T-cell (primary cell): Measurements from ENCODE around the gene MAP2K5. TPM values are rescaled to one million over a fixed set of nuclear protein-coding genes. Genes with fewer than 3 reads are reported as not detected.

Experiments
- ATAC-seq, 4 experiments: fragments of 200-7000 bp in 3 of 4; fragments of 150-1000 bp in 1 of 4; cut with Tn5 transposase; replicated peaks in 1 of 4; 1 replicate in 3 of 4; 2 replicates in 1 of 4; pipeline ENCODE4 v1.10.0; 2021; ENCODE audit warnings: moderate library complexity in 3 of 4, mild to moderate bottlenecking in 2 of 4, moderate number of reproducible peaks in 1 of 4
- CTCF ChIA-PET, 2 donors: fragments of 300-600 bp; sonication (Branson Sonifier 250); formaldehyde crosslinking; loops; one replicate each; lab custom pipeline; 2022; ENCODE audit warnings: antibody characterized with exemption in 2 of 2; lab: Charles Lee
- POLR2A ChIA-PET, 2 donors: fragments of 300-600 bp; sonication (Branson Sonifier 250); formaldehyde crosslinking; loops; one replicate each; lab custom pipeline; 2022; ENCODE audit warnings: antibody characterized with exemption in 2 of 2; lab: Charles Lee
- DNase-seq, 35 experiments: peaks; one replicate each; pipeline versions ENCODE4 v3.0.0 to v3.0.0-alpha.2; 2013 to 2023
- H3K27ac ChIP-seq: one replicate; pipeline ENCODE4 v1.5.1; 2013; ENCODE audit warnings: low read length
- H3K27me3 ChIP-seq, 2 experiments: replicated peaks in 1 of 2; 1 replicate in 1 of 2; 2 replicates in 1 of 2; pipeline versions ENCODE4 v1.6.1 to v1.7.0; 2013; ENCODE audit warnings: low read length in 1 of 2, mixed read lengths in 1 of 2; ENCODE audit not compliant: control insufficient read depth in 2 of 2, insufficient read depth in 2 of 2; ENCODE audit errors: extremely low read depth in 1 of 2
- H3K36me3 ChIP-seq, 2 donors: 1 replicate in 1 of 2; 2 replicates in 1 of 2; pipeline versions ENCODE4 v1.6.1 to v1.7.0; 2013; ENCODE audit warnings: low read length in 1 of 2; ENCODE audit not compliant: control insufficient read depth in 2 of 2, insufficient read depth in 1 of 2; ENCODE audit errors: extremely low read depth in 1 of 2
- H3K4me1 ChIP-seq, 2 experiments: 1 replicate in 1 of 2; 2 replicates in 1 of 2; pipeline versions ENCODE4 v1.6.1 to v1.7.0; 2013; ENCODE audit warnings: low read length in 2 of 2, mixed read lengths in 1 of 2; ENCODE audit not compliant: insufficient read depth in 2 of 2, control insufficient read depth in 1 of 2; ENCODE audit errors: extremely low read depth in 1 of 2
- H3K4me3 ChIP-seq, 2 donors: 1 replicate in 1 of 2; 2 replicates in 1 of 2; pipeline versions ENCODE4 v1.5.1 to v1.7.0; 2013; ENCODE audit warnings: mild to moderate bottlenecking in 2 of 2, low read length in 1 of 2, moderate library complexity in 1 of 2; ENCODE audit not compliant: control insufficient read depth in 1 of 2; ENCODE audit errors: extremely low read depth in 1 of 2
- H3K9me3 ChIP-seq: 2 replicates; pipeline ENCODE4 v1.7.0; 2013
- H3K27ac Mint-ChIP-seq, 2 donors: one replicate each; pipeline ENCODE4 v1.8.0; 2020 to 2021; ENCODE audit warnings: mild to moderate bottlenecking in 2 of 2, mixed read lengths in 2 of 2
- H3K27me3 Mint-ChIP-seq, 2 donors: one replicate each; pipeline ENCODE4 v1.8.0; 2021 to 2022; ENCODE audit warnings: mixed read lengths in 2 of 2
- H3K36me3 Mint-ChIP-seq: one replicate; pipeline ENCODE4 v1.8.0; 2021; ENCODE audit warnings: mixed read lengths
- H3K4me1 Mint-ChIP-seq, 3 donors: one replicate each; pipeline ENCODE4 v1.8.0; 2020 to 2022; ENCODE audit warnings: mixed read lengths in 3 of 3, mild to moderate bottlenecking in 1 of 3
- H3K4me3 Mint-ChIP-seq, 3 donors: one replicate each; pipeline ENCODE4 v1.8.0; 2020 to 2022; ENCODE audit warnings: mild to moderate bottlenecking in 3 of 3, mixed read lengths in 3 of 3, moderate library complexity in 3 of 3
- H3K9me3 Mint-ChIP-seq, 3 donors: one replicate each; pipeline ENCODE4 v1.8.0; 2020 to 2022; ENCODE audit warnings: mixed read lengths in 3 of 3
- WGBS: methylation state at CpG from one replicate; pipeline ENCODE4 v1.1.5; 2013; ENCODE audit warnings: missing lambda C conversion rate; ENCODE audit not compliant: insufficient coverage; 5-methylcytosine and 5-hydroxymethylcytosine counted together
- total RNA-seq, 35 experiments: library from RNA in 6 of 35; stranded (reverse) in 6 of 35; fragments of 120-200 nt in 1 of 35; gene quantifications; one replicate each; pipeline versions ENCODE4 v1.2.1 to v1.2.4 and lab custom pipeline; 2013 to 2026

Gene MAP2K5
- total RNA-seq, 5 donors from 2014 or later (not counting 1 experiment from before 2014, with no cell fraction given) = 24.5 to 35.5 (median 28.5) TPM

DNA sequence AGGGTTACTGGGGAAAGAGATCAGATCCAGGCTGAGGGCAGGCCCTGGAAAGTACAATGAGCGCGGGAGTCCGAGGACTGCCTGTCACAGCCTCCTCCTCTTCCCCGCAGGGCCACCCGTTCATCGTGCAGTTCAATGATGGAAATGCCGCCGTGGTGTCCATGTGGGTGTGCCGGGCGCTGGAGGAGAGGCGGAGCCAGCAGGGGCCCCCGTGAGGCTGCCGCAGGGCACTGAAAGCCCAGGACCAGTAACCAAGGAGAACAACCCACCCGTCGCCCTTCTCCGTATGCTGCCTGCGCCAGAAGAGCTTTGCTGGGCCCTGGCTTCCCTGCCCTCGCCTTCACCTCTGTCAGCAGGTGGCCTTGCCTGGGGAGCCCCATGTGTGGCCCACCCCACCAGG, 264.0 kb downstream of the MAP2K5 start:
- Mint-ChIP-seq H3K27me3 (no peaks in the 10 kb centered on the region), H3K9me3 (no peaks in the 10 kb centered on the region), H3K27ac (no peak overlapping the region), H3K36me3 (peaks cover 36% of the 10 kb centered on the region), H3K4me3 (no peak overlapping the region), H3K4me1 (no peaks in the 10 kb centered on the region)
- Histone ChIP-seq H3K9me3 (no peaks in the 10 kb centered on the region), H3K27ac (no peak overlapping the region), H3K36me3 (no peaks in the 10 kb centered on the region), H3K27me3 (peaks cover 0 to 5% of the 10 kb centered on the region in 2 experiments), H3K4me3 (no peak overlapping the region), H3K4me1 (no peaks in the 10 kb centered on the region)
- WGBS = 88% methylated on average over 11 of the region's 18 CpGs
- ChIA-PET POLR2A (no interaction called here), CTCF (no interaction called here)
- DNase-seq (peak in 1 of 35 experiments; percentile 3), ATAC-seq (no peak)

DNA sequence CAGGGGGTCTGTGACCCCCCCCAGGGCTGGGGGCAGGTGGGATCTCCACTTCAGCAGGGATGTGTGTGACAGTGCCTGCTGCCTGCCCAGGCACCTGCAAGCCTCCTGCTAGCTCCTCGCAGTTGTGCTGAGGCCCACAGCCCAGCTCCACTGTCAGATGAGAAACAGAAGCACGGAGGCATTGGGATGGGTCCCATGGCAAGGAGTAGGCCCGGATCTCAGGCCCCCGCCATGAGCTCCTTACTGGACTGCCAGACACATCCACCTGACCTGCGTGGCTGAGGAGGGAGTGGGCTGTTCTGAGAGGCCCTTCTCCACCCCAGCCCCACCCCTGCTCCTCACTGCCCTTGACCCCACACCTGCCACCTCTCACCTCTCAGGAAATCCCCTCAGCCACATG, 264.6 kb downstream of the MAP2K5 start:
- Mint-ChIP-seq H3K4me3 (no peak overlapping the region), H3K36me3 (peaks cover 37% of the 10 kb centered on the region), H3K27me3 (no peaks in the 10 kb centered on the region)

DNA sequence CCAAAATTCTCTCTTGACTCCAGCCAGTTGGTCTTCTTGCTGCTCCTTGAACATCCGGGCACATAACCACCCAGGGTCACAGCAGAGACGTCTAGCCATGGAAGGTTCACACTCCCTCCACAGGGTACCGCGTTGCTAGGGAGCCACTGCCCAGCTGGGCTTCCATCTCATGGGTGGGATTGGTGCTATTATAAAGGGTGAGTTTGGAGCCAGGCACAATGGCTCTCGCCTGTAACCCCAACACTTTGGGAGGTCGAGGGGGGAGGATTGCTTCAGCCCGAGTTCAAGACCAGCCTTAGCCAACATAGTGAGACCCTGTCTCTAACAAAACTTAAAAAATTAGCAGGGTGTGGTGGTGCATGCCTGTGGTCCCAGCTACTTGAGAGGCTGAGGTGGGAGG, 265.3 kb downstream of the MAP2K5 start:
- H3K27me3 ChIP-seq = peaks cover 0 to 7% of the 10 kb centered on the region in 2 experiments
- CTCF ChIA-PET = no interaction called here
- no peak overlapping the region for H3K4me3 ChIP-seq
- H3K36me3 ChIP-seq = no peaks in the 10 kb centered on the region
- Mint-ChIP-seq H3K9me3 (no peaks in the 10 kb centered on the region), H3K36me3 (peaks cover 35% of the 10 kb centered on the region), H3K4me1 (no peaks in the 10 kb centered on the region), H3K27ac (no peak overlapping the region), H3K27me3 (no peaks in the 10 kb centered on the region), H3K4me3 (no peak overlapping the region)
- ATAC-seq = no peak
- no peak for DNase-seq
- no peak overlapping the region for H3K27ac ChIP-seq
- POLR2A ChIA-PET = no interaction called here
- H3K9me3 ChIP-seq = no peaks in the 10 kb centered on the region
- WGBS = 80% methylated on average over 1 of the region's 7 CpGs
- H3K4me1 ChIP-seq = no peaks in the 10 kb centered on the region

More for the DNA sequence above, 264.6 kb downstream of the MAP2K5 start:
- 100% methylated on average over 1 of the region's 5 CpGs for WGBS
- ChIA-PET CTCF (no interaction called here), POLR2A (no interaction called here)
- peak in 1 of 35 experiments; percentile 0 for DNase-seq
- no peak for ATAC-seq
- no peaks in the 10 kb centered on the region for H3K9me3 ChIP-seq
- no peaks in the 10 kb centered on the region for H3K9me3 Mint-ChIP-seq
- H3K27me3 ChIP-seq = peaks cover 0 to 7% of the 10 kb centered on the region in 2 experiments
- H3K4me1 Mint-ChIP-seq = no peaks in the 10 kb centered on the region
- no peaks in the 10 kb centered on the region for H3K36me3 ChIP-seq
- H3K4me1 ChIP-seq = no peaks in the 10 kb centered on the region
- no peak overlapping the region for H3K4me3 ChIP-seq
- H3K27ac ChIP-seq = no peak overlapping the region
- no peak overlapping the region for H3K27ac Mint-ChIP-seq

DNA sequence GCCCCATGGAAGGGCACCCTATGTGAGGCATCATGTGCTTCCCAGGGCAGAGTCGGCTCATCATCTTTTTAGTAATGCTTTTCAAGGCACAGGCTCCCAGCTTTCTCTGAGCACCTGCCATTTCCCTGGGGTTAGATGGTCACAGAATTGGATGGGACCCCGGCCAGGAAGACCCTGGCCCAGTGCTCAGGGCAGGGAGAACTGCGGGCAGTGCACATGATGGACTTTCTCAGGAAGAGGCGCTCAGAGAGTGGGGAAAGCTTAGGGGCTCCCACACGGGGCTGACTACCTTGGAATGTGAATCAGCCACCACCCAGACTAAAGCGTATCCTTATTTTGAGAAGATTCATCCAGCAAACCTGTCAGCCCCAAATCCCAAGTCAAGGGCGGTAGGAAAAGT, 266.3 kb downstream of the MAP2K5 start:
- Mint-ChIP-seq H3K36me3 (peaks cover 35% of the 10 kb centered on the region), H3K4me1 (no peaks in the 10 kb centered on the region), H3K4me3 (no peak overlapping the region), H3K27me3 (no peaks in the 10 kb centered on the region), H3K27ac (no peak overlapping the region), H3K9me3 (no peaks in the 10 kb centered on the region)
- Histone ChIP-seq H3K27ac (no peak overlapping the region), H3K4me1 (no peaks in the 10 kb centered on the region), H3K36me3 (no peaks in the 10 kb centered on the region), H3K4me3 (no peak overlapping the region), H3K9me3 (no peaks in the 10 kb centered on the region), H3K27me3 (peaks cover 0 to 7% of the 10 kb centered on the region in 2 experiments)
- 85% methylated on average over 7 of the region's 7 CpGs for WGBS
- ChIA-PET POLR2A (no interaction called here), CTCF (no interaction called here)
- peak in 2 of 35 experiments; percentile 1 to 17 for DNase-seq
- ATAC-seq = no peak

DNA sequence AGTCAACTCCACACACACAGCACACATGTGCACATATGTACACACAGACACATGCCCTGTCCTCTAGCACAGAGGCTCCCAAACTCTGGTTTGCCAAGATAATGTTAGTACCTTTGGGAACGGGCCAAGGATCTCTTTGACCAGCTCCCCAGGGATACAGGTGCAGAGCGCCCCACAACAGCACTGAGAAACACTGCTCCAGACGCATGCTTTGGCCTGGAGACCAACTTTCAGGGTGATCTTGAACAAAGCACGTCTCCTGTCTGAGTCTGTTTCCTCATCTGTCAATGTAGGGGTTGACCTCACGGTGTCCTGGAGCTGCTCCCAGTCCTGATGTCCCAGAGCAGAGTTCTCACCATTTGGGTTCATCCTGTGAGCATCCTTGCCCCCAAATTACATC, 266.9 kb downstream of the MAP2K5 start:
- Mint-ChIP-seq H3K36me3 (peaks cover 33% of the 10 kb centered on the region), H3K4me1 (no peaks in the 10 kb centered on the region), H3K4me3 (no peak overlapping the region), H3K27me3 (no peaks in the 10 kb centered on the region), H3K9me3 (no peaks in the 10 kb centered on the region), H3K27ac (no peak overlapping the region)
- 86% methylated on average over 5 of the region's 5 CpGs for WGBS
- Histone ChIP-seq H3K4me3 (no peak overlapping the region), H3K36me3 (no peaks in the 10 kb centered on the region), H3K27ac (no peak overlapping the region), H3K27me3 (peaks cover 0 to 7% of the 10 kb centered on the region in 2 experiments), H3K4me1 (no peaks in the 10 kb centered on the region), H3K9me3 (no peaks in the 10 kb centered on the region)
- DNase-seq = peak in 2 of 35 experiments; percentile 1 to 23
- no peak for ATAC-seq
- ChIA-PET CTCF (interaction anchor here in 1 of 2 donors (0.7 kb wide), 1 partner anchor 286 kb away, joined by 3 read pairs; no protein-coding TSS in a partner anchor), POLR2A (no interaction called here)

DNA sequence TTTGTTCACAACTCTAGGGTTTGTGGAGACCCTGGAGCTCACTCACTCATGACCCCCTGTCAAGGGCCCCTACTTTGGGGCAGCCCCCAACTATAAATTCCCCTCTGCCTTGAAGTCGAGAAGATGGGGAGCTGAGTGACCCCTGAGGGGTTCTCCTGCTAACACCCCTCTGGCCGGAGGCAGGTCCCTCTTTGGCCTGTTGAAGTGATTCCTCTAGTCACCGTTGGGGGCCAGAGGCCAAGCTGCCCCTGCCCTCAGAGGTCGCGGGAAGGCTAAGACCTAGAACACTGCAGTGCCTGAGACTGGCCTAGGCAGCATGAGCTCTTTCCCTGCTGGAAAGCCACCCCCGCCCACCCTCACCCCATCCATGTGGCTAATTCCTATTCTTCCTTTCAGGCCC, 267.4 kb downstream of the MAP2K5 start:
- ChIA-PET POLR2A (no interaction called here), CTCF (interaction anchor here in 1 of 2 donors (0.7 kb wide), 1 partner anchor 286 kb away, joined by 3 read pairs; no protein-coding TSS in a partner anchor)
- no peak overlapping the region for H3K4me3 ChIP-seq
- no peaks in the 10 kb centered on the region for H3K27me3 Mint-ChIP-seq
- no peak overlapping the region for H3K4me3 Mint-ChIP-seq
- WGBS = 93% methylated on average over 6 of the region's 6 CpGs
- no peaks in the 10 kb centered on the region for H3K4me1 Mint-ChIP-seq
- no peaks in the 10 kb centered on the region for H3K36me3 ChIP-seq
- no peak for ATAC-seq
- H3K36me3 Mint-ChIP-seq = peaks cover 33% of the 10 kb centered on the region
- no peak overlapping the region for H3K27ac Mint-ChIP-seq
- H3K9me3 Mint-ChIP-seq = no peaks in the 10 kb centered on the region
- no peaks in the 10 kb centered on the region for H3K9me3 ChIP-seq
- peak in 1 of 35 experiments; percentile 3 for DNase-seq
- H3K4me1 ChIP-seq = no peaks in the 10 kb centered on the region
- peaks cover 0 to 8% of the 10 kb centered on the region in 2 experiments for H3K27me3 ChIP-seq
- no peak overlapping the region for H3K27ac ChIP-seq
